ENCODE results near the gene GNPAT.

- no peak for TF ChIP-seq POLR2A (IDR thresholded peaks at IDR 0.05; ENCODE audit: low read length)
- TF ChIP-seq GATA1 (IDR thresholded peaks at IDR 0.05; ENCODE audit: low read depth, low read length): no peak
Measured at GRCh38 chr1:231272880-231273279, 31.9 kb downstream of the GNPAT start.

Measured in erythroblast (primary cell).